ENCODE results near the gene KIAA1217.

DNA sequence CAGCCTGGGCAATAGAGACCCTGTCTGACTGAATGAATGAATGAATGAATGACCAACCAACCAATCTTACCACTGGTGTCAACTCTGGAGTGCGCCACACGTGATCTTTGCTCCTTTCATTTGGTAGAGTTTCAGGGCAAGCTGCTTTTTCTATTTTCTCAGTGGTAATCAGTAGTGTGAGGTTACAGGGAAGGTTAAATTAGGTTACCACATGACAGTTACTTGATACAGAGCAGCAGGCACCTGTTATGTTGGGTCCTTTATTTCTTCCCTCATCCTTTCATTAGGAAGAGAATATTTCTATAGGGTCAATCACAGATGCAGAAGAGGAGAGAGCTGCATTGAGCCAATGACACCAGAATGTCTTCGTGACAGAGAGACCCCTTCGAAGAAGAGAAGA is 167.8 kb downstream of the KIAA1217 start:
- TF ChIP-seq POLR2A (IDR thresholded peaks at IDR 0.05) (no peak), CTCF (IDR thresholded peaks at IDR 0.05) (no peak)
